SK-MEL-5 (cell line): Measurements from ENCODE around the gene BARHL1. TPM values are rescaled to one million over a fixed set of nuclear protein-coding genes. Genes with fewer than 3 reads are reported as not detected.

Experiments
- DNase-seq: peaks from one replicate; pipeline ENCODE4 v3.0.0-alpha.2; 2016; ENCODE audit warnings: low read depth, low spot score
- in situ Hi-C: cut with HindIII; loops from 2 replicates; pipeline ENCODE4 v1.10.0; 2016; ENCODE audit warnings: low sequenced_read_pairs, high pct_unique_total_duplicates, low pct_unique_long_range_greater_than_20kb
- total RNA-seq: library from RNA; depleted of rRNA; stranded (reverse); fragments of >200 nt; shearing (Covaris generic); gene quantifications from 2 replicates; pipeline ENCODE4 v1.2.3, GENCODE V29; 2014

Gene BARHL1
- total RNA-seq, 1 experiment from 2014 or later, result not detected

DNA sequence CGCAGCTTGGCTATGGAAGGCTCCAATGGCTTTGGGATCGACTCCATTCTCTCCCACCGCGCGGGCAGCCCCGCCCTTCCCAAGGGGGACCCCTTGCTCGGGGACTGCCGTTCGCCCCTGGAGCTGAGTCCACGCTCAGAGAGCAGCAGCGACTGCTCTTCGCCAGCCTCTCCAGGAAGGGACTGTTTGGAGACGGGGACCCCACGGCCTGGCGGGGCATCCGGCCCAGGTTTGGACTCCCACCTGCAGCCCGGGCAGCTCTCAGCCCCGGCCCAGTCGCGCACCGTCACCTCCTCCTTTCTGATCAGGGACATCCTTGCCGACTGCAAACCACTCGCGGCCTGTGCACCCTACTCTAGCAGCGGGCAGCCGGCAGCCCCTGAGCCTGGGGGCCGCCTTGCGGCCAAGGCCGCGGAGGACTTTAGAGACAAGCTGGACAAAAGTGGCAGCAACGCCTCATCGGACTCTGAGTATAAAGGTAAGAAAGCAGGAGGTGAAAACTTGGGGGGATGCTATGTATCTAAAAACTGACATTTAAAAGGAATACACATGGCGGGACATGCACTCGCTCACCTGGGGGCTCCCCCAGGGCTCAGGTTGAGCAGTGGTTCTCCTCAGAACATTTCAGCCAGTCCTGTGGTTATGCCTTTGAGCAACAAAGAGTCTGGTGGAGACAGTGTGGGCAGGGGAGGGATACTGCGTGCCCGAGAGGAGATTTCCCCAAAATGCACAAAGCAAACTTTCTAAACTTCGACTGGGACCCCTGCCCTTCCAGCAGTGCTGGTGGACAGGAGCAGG, 579 bp downstream of the BARHL1 start:
- DNase-seq, result no peak
- in situ Hi-C loops, result no loop called here

DNA sequence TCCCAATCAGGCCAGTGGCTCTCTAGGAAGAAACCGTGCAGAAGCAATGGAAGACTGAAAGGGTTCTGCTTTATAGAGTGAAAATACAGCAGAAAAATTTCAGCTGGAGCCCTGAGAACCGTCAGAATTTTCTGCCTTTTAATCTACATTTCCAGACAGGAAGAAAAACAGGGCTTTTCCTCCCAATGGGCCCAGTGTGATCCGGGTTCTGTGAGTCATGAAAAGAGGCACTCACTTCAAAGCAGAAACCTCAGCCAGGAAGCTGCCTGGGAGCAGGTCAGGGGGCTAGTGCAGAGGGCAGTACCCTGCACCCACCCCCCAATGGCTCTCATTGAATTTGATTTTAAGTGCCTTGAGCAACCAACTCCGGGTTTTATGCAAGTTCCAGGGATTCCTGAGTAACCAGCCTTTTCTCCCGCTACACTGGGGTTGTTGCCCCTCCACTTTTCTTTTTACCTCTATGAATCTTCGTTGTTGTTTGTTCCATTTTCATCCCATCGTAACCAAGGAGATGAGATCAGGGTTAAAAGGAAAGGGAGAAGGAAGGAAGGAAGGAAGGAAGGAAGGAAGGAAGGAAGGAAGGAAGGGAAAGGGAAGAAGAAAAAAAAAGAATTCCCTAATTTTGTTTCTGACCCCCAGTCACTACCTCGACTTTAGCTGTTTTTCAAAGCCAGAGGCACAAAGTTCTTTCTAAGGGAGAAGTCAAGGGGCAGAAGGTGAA, 1.3 kb downstream of the BARHL1 start:
- no peak for DNase-seq
- in situ Hi-C loops, result no loop called here

DNA sequence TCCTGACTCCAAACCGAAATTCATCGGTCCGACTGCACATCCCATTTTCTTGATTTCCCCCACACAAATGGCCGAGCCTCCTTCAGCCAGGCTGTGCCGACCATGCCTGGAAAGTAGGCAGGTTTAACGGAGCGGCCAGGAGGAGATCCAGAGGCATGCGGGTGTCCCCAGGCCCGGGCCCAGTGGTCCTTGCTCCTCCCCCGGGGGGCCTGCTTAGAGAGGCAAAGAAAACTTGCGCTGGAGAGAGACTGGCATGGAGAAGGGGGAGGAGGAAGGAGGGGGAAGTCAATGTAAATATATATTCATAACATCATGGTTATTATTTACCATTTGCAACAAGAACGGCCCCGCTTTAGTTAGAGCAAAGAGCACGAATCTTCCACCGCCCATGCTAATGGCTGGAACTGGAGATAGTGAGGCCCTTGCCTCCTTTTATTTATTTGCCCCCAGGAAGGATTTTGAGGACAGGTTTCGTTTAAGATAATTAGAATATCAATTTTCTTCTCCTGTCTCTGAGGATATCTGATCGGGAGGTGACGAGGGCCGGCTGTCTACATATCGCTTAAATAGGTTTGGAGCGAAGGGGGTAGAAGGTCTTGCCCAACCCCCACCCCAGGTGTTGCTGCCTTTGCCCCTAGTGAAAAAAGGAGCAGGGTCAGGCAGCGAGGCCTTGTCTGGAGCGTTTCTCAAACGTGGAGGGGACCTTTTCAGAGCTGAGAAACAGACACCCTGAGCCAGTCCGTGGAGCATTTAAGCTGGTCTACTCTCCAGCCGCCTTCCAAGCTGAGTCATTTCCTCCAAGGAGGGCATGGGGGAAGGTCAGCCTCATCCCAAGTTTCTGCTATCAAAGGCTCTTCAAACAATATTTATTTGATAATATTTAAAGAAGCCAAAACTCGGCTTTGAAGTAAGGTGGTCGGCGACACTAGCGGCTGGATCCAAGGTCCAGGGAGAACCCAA, 2.5 kb downstream of the BARHL1 start:
- in situ Hi-C loops, result no loop called here
- DNase-seq, result no peak

DNA sequence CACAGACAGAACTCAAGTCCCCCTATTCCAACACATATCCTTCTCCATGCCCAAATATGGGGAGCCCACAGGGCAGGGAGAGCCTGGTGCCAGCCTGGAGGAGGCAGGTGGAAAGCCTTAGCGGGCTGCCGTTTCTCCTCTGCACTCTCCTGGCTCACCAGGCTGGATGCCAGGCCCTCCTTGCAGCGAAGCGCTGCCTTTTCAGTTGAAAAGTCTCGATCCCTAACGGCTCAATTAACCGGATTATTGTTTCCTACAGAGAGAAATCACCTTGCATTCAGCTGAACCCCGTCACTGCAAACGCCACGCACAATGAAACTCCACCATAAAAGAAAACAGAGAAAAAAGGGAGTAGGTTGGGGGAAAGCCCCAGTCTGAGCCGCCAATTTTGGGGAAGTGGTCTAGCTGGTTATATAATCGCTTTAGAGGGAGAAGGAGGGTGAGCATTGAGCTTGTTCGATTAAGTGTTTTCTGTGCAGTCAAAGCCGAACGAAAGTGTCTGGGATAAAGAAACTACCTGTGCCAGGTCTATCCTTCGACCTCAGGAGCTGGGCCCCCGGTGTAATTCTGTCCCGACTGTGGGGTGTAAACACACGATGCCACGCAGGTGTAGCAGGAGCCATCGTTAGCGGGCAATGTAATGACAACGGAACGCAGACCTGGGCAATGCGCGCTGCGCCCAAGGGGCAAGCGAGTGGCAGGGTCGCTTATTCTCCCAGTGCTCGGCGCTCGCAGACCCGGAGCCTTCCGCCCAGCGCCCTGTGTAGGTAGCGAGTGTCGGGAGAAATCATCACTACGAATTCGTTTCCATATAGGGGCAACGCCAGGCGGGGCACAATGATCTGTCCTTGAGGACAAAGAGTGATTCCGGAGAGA, 3.8 kb downstream of the BARHL1 start:
- no peak for DNase-seq
- in situ Hi-C loops, result no loop called here

DNA sequence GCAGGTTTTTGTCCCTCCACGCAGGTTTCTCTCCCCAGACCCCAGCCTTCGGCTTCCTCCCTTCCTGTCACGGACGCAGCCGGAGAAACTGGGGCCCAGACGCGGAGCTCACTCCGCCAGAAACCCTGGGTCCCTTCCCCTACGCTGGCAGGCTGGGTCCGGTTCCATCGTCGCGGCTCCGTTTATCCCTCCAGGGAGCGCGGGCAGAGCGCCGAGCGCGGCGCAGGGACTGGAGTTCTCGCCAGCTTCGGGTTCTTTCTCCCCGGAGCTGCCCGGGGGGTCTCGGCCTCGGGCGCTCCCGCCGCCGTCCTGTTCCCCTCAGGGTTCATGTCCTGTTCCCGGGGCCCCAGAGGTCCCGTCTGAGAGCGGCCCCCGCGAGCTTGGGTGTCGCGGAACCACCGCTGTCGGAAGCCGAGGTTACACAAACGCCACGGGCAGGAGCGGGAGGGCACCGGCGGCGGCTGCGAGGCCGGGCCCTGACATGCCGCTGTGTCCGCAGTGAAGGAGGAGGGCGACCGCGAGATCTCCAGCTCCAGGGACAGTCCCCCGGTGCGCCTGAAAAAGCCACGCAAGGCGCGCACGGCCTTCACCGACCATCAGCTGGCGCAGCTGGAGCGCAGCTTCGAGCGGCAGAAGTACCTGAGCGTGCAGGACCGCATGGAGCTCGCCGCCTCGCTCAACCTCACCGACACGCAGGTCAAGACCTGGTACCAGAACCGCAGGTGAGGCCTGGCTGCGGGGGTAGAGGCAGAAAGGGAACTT, 4.6 kb downstream of the BARHL1 start:
- no peak for DNase-seq

DNA sequence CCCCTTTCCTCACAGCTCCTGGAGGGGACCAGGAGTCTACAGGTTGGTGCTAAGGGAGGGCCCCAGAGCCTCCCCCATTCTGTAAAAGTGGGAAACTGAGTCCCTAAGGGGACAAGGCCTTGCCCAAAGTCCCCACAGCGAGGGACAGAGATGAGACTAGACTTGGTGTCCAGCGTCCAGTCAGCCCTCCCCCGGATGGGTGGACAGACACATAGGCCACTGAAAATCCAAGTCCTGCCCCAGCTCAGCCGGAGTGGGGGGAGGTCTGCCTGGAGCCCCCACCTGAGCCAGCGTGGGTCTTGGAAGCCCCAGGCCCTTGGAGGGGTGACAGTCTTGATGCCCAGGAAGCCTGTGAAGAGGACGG, 5.2 kb downstream of the BARHL1 start:
- in situ Hi-C loops, result no loop called here
- no peak for DNase-seq

More for the DNA sequence above, 4.6 kb downstream of the BARHL1 start:
- in situ Hi-C loops, result no loop called here

DNA sequence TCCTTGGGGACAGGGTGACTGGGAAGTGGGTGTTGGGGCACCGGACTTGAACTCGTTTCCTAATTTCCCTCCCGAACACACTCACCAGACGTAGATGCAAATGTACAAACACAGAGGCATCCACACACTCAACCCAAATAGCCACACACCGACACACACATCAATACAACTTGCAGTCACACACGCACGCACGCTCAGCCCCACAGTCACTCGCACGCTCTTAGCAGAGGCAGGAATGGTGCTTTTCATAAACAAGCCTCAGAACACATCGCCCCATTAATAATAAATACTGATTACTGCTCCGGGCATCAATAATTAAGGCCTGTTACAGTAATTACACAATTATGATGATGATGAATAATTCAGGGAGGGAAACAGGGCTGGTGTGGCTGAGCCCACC, 5.7 kb downstream of the BARHL1 start:
- in situ Hi-C loops, result no loop called here

DNA sequence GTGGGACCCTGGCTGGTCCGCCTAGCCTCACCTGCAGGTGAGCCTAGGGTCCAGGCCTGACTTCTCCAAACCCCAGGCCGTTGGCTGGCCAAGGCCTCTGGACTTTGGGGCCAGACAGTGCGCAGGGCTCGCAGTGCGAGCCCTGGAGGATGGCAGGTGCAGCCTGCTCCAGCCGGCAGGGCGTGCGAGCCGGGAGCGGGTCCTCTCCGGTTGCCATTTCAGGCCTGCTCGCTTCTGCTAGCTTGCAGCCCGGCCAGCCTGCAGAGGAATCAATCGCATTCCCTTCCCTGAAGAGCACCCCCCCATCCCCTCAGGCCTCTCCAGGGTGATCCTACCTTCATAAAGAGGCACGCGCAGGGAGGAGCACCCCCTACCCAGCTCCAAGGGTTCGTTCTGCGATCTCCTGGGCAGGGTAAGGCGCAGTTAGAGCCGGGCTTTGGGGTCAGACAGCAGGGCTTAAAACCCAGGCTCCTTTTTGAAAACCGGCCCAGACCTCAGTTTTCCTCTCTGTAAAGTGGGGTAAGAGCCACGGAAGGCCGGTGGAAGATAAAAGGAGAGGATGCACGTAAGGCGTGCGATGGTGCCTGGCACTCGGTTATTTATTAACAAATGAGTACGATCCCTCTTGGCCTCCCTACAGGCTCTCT, 6.2 kb downstream of the BARHL1 start:
- in situ Hi-C loops, result no loop called here
- no peak for DNase-seq

More for the DNA sequence above, 5.7 kb downstream of the BARHL1 start:
- DNase-seq, result no peak

DNA sequence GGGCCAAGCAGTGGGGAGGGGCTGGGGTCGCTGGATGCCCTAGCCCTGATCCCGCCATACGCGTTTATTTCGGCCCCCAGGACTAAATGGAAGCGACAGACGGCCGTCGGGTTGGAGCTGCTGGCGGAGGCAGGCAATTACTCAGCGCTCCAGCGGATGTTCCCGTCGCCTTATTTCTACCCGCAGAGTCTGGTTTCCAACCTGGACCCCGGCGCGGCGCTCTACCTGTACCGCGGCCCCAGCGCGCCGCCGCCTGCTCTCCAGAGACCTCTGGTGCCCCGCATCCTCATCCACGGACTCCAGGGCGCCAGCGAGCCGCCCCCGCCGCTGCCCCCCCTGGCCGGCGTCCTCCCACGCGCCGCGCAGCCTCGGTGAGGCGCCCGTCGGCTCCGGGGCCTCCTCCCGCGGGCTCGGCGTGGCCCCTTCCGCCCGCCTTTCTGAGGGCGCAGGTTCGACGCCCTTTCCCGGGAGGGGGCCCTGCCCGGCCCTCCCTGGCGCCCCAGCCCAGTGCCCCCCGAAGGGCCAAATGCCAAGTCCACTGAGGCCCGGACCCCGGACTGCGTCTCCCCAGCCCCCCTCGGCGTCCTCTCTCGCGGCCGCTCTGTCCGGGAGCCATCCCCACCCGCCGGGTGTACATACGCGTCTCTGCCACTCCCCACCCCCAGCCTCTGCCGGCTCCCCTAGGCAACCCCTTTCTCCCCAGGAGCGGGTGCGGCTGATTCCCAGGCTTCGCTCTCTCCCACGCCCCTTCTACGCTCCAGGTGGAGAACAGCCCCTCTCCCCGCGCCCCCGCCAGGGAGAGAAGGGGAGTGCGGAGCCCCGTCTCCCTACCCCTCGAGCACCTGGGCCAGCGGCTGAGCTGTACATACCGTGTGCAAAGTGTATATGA, 7.0 kb downstream of the BARHL1 start:
- no peak for DNase-seq
- in situ Hi-C loops, result no loop called here

DNA sequence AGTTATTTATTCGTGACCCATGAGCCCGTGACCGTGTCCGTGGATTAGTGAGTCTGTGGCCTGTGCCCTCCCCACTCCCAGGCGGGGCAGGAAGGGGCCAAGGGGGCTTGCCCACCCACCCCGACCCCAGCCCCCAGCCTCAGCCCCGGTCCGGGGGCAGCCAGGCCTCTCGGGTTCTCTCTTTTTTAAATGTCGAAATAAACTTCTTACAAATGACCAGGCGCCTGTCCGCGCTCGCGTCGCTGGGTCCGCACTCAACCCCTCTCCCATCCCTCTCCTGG, 7.6 kb downstream of the BARHL1 start:
- in situ Hi-C loops, result no loop called here
- DNase-seq, result no peak

DNA sequence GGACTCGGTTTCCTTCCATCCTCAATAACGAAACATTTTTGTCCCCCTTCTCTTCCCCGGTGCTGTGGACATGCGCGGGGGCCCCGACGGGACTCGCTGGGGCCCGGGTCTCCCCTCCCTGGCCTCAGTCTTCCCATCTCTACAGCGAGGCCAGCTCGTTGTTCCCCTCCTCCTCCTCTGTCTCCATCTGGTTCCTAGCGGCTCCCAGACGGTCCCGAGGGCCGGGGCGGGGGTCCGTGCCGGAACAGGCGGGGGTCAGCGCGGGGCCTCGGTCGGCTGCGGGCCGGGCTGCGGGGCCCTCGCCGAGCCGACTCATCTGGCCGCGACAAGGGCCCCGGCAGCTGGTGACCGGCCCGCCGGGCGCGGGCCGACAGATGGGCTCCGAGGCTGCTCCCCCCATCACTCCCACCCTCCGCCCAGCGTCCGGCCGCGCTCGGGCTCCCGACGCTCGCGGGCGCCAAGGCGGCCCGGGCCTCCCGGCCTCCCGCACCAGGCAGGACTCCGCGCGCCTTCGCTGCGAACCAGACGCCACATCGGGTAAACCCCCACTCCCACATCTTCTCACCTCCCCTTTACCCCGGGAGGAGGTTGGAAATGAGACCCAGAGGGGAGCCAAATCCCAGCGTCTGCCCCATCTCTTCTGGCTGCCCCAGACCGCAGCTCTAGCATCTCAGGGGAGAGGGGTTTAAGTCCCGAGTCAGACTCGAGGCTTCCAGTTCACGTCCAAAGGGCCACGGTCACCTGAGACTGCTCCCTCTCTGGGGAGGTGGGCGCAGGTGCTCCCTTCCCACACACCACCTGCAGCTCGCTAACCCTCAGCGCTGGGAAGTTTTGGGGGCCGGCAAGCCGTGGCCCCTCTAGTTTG, 8.1 kb downstream of the BARHL1 start:
- DNase-seq, result no peak
- in situ Hi-C loops, result no loop called here

DNA sequence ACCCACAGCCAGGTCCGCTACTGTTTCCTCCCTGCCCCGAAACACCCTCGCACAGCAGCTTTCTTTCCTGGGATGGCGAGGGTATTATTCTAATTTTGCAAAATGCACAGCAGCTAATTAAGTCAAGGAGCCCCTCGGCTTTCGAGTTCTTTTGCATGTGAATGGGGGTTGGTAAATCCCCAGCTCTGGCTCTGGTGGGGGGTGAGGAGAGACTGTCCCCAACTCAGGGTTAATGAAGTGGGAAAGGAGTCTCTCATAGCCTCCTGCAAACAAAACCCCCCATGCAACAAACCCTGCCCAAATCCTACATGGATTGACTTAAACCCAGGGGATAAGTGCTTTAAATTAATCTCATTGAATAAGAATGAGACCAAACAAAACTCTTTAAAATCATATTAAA, 8.8 kb downstream of the BARHL1 start:
- in situ Hi-C loops, result no loop called here
- no peak for DNase-seq

DNA sequence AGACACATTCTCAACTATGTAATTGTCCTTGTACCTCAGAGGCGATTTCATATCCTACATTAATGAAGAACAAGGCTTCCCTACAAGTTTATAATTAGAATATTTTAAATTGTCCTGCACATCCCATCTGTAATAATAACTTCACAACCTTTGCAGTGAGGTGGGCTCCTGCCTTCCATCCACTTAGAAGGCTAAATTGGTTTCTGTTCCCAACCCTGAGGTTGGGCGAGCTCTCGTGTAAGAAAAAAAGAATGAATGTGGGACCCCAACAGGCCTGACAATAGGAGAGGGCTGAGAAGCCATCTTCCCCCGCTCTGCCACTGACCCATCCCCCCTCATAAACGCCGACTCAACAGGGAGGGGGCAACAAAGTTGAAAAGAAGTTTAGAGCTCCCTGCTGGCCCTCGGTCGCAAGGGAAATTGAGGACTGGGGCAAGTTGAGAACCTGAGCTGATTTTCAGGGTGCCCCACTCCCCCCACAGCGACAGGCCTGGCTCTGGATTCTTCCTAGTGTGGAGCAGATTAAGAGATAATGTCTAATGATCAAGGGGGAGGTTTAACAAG, 9.4 kb downstream of the BARHL1 start:
- in situ Hi-C loops, result no loop called here
- no peak for DNase-seq

DNA sequence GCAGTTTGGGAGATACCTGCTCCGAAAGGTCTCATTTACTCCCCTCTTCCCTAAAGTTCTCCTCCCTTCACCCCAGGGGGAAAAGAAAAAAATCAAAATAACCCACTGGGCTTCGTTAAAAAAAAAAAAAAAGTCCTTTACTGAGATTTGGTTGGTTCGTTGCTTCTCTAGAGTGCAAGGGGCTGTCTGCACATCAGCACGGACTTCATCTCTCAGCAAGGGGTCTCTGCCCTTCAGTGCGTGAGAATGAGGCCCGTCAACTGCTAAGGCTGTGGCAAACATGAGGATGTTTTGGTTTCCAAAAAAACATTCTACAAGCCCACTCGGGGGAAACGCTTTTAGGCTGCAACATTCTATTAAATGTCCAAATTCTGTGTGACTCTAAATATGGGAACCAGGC, 10.0 kb downstream of the BARHL1 start:
- no peak for DNase-seq
- in situ Hi-C loops, result no loop called here
